ENCODE results near the gene DZIP1. TPM values are rescaled to one million over a fixed set of nuclear protein-coding genes. Genes with fewer than 3 reads are reported as not detected.
A peak's percentile ranks its signal among the peaks of the same experiment; 100 is the strongest.

DZIP1 gene
- total RNA-seq, 4 donors from 2014 or later, result 2.5 to 61.9 (median 5.2) TPM

DNA sequence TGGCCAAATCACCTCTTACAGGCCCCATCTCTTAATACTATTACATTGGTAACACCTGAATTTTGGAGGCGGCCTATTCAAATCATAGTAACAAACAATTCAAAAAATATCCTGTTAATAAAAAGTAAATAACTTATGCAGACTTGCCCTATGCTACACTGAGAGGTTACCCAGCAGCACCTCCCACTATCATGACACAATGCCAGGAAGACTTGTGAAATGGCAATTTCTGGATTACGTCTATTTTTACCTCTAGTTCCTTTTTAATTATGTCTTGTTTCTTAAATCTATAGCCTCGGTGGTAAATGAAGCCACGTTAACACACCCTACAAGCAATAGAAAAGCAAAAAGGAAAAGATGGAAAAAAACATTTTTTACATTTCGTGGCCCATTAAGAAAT lies 6.2 kb upstream of the DZIP1 start:
- Histone ChIP-seq H3K27me3 (no peaks in the 10 kb centered on the region), H3K36me3 (no peaks in the 10 kb centered on the region), H3K9me3 (no peaks in the 10 kb centered on the region), H3K4me3 (no peak overlapping the region), H3K4me1 (no peaks in the 10 kb centered on the region), H3K27ac (no peak overlapping the region)
- no peak for DNase-seq
- TF ChIP-seq, protein P1, sequence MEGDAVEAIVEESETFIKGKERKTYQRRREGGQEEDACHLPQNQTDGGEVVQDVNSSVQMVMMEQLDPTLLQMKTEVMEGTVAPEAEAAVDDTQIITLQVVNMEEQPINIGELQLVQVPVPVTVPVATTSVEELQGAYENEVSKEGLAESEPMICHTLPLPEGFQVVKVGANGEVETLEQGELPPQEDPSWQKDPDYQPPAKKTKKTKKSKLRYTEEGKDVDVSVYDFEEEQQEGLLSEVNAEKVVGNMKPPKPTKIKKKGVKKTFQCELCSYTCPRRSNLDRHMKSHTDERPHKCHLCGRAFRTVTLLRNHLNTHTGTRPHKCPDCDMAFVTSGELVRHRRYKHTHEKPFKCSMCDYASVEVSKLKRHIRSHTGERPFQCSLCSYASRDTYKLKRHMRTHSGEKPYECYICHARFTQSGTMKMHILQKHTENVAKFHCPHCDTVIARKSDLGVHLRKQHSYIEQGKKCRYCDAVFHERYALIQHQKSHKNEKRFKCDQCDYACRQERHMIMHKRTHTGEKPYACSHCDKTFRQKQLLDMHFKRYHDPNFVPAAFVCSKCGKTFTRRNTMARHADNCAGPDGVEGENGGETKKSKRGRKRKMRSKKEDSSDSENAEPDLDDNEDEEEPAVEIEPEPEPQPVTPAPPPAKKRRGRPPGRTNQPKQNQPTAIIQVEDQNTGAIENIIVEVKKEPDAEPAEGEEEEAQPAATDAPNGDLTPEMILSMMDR (IDR thresholded peaks at IDR 0.05), result no peak
- TF ChIP-seq POLR2A (IDR thresholded peaks at IDR 0.05), result no peak

DNA sequence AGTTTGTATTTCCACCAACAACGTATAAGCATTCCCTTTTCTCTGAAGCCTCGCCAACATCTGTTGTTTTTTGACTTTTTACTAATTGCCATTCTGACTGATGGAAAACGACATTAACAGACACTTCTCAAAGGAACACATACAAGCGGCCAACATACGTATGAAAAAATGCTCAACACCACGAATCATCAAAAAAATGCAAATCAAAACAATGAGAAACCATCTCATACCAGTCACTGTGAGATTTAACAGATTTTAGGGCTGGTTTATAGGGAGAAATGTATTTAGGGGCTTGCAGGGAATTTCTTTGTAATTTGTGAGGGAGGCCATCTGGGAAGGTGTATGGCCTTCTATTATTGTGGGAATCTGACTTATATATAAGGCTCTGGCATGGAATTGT lies 2.8 kb upstream of the DZIP1 start:
- no peak overlapping the region for H3K27ac ChIP-seq
- DNase-seq, result no peak
- no peak overlapping the region for H3K4me3 ChIP-seq
- H3K36me3 ChIP-seq, result no peaks in the 10 kb centered on the region
- no peaks in the 10 kb centered on the region for H3K9me3 ChIP-seq
- peaks cover 0 to 5% (median 2%) of the 10 kb centered on the region in 4 donors for H3K4me1 ChIP-seq
- TF ChIP-seq, protein P1 (IDR thresholded peaks at IDR 0.05), result no peak
- TF ChIP-seq POLR2A (IDR thresholded peaks at IDR 0.05), result no peak
- H3K27me3 ChIP-seq, result peaks cover 0 to under 1% of the 10 kb centered on the region in 2 donors

DNA sequence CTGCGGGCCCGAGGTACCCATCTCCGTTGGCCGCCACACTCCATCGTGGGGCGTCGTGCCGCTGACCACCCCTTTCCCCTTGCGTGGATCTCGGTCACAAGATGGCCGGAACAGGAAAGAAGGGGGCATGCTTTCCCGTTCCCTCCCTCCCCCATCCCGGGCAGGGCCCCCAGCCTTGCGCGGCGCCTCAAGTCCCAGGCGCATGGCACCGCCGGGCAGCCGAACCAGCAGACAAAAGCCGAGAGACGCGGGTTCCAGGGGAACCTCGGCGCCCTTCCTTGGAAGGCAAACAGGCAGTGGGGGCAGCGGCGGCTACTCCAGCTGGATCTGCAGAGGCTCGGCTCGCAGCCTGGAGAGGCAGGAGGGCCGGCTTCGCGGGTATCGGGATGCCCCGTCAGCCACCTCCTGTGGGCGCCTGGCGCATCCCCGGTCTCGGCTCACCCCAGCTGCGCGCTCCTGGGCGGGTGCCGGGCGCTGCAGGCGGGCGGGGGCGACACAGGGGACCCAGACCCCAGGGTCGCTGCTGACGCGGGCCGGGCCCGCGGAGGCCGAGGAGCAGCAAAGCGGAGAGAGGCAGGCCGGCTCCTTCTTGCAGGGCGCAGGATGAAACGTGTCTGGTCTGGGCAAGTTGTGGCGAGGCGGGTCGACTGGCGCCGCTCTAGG lies 439 bp downstream of the DZIP1 start:
- Histone ChIP-seq H3K4me1 (peaks cover 0 to 17% (median 2%) of the 10 kb centered on the region in 4 donors), H3K9me3 (no peaks in the 10 kb centered on the region), H3K27me3 (peaks cover 0 to 5% of the 10 kb centered on the region in 2 donors), H3K4me3 (peak overlapping the region; percentile 28 to 56 (median 42)), H3K27ac (peak overlapping the region in 3 of 4 donors; percentile 62 to 68 (median 63)), H3K36me3 (no peaks in the 10 kb centered on the region)
- no peak for DNase-seq
- TF ChIP-seq, protein P1 (IDR thresholded peaks at IDR 0.05), result no peak
- no peak for TF ChIP-seq POLR2A (IDR thresholded peaks at IDR 0.05)

DNA sequence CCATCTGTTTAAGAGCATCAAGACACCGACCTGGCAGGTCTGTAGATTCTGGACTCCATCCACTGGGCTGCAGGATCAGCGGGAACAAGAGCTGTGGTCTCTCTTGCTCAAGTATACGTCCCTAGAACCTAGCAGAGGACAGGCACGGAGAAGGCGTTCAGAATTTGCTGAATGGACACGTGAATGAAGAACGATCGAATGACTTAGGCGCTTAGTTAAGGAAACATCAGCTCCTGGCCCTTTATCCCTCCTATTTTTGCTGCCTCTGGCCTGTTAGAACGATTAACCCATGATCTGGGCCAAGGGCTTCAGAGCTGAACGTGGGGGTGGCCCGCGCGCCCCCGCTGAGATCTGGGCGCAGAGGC lies 953 bp downstream of the DZIP1 start:
- peaks cover 0 to 5% of the 10 kb centered on the region in 2 donors for H3K27me3 ChIP-seq
- no peaks in the 10 kb centered on the region for H3K36me3 ChIP-seq
- no peaks in the 10 kb centered on the region for H3K9me3 ChIP-seq
- H3K4me3 ChIP-seq, result peak overlapping the region; percentile 28 to 56 (median 42)
- TF ChIP-seq, protein P1 (IDR thresholded peaks at IDR 0.05), result no peak
- no peak for TF ChIP-seq POLR2A (IDR thresholded peaks at IDR 0.05)
- DNase-seq, result no peak
- H3K27ac ChIP-seq, result peak overlapping the region in 3 of 4 donors; percentile 62 to 68 (median 63)
- H3K4me1 ChIP-seq, result peaks cover 0 to 17% (median 2%) of the 10 kb centered on the region in 4 donors

DNA sequence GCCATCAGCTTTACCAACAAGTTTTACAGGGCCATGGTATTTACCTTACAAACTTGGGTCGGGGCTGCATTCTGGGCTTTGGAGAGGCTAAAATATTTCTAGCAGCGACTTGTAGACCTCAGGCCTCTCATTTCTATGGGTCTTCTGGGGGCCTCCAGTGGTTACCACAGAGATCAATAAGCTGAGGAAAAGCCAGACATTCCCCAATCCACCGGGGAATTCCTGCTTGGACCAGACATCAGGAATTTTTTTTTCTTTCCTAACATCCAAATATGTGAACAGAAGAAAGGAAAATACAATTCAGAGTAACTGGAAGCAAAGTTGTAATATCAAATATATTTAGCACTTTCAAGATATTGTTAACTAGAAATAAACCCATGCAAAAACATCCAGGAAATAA lies 1.5 kb downstream of the DZIP1 start:
- H3K4me3 ChIP-seq, result peak overlapping the region in 1 of 4 donors; percentile 50
- H3K9me3 ChIP-seq, result no peaks in the 10 kb centered on the region
- H3K27ac ChIP-seq, result no peak overlapping the region
- no peak for TF ChIP-seq POLR2A (IDR thresholded peaks at IDR 0.05)
- TF ChIP-seq, protein P1 (IDR thresholded peaks at IDR 0.05), result no peak
- H3K4me1 ChIP-seq, result peaks cover 0 to 17% (median 2%) of the 10 kb centered on the region in 4 donors
- no peak for DNase-seq
- peaks cover 0 to 5% of the 10 kb centered on the region in 2 donors for H3K27me3 ChIP-seq
- no peaks in the 10 kb centered on the region for H3K36me3 ChIP-seq
